Frontal cortex (tissue), 4 donors: ENCODE measurements around the gene EMD. TPM values are rescaled to one million over a fixed set of nuclear protein-coding genes. Genes with fewer than 3 reads are reported as not detected.
"Not testable (repeated sequence)": the region's sequence is repeated elsewhere in the genome, so short reads cannot be mapped to it uniquely, and the experiment has no call there.

Experiments used
- DNase-seq, 2 donors: peaks; one replicate each; pipeline ENCODE4 v3.0.0; 2012; ENCODE audit warnings: low spot score in 2 of 2
- FAIRE-seq: peaks from 2 replicates; lab custom pipeline; 2012; peaks lifted over from hg19 to GRCh38; lab: Jason Lieb, UNC
- total RNA-seq: library from RNA; depleted of rRNA; stranded (reverse); fragments of >200 nt; gene quantifications from one replicate; pipeline ENCODE4 v1.2.3, GENCODE V29; 2014
- donor health status: control.
- donor health status: control.
- donor health status: control.

Gene EMD
- total RNA-seq, 1 donor from 2014 or later, result 13.9 TPM

DNA sequence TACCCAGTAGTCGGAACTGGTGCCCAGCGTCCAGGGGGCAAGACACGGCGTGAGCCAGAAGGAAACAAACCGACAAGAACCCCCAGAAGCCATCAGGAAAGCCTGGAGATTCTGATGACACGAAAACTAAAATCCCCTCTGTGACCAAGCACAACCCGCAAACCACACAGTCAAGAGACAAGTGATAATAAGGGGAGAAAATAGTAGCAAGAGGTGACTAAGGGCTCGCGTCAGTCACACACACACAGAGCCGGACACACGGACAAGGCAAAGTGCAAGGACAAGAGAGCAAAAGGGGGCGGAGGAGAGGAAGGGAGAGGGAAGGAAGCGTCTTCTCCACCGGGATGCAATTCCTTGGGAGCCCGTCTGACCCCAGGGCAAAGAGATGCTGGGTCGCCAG, 9.6 kb downstream of the EMD start:
- not testable (repeated sequence) for FAIRE-seq

GRCh38 chrX:154389812-154390747, 11.0 kb downstream of the EMD start:
- not testable (repeated sequence) for DNase-seq, FAIRE-seq

More for the DNA sequence above, 9.6 kb downstream of the EMD start:
- DNase-seq, result not testable (repeated sequence)

- DNase-seq, FAIRE-seq: not testable (repeated sequence)
Observed at GRCh38 chrX:154396363-154396762, 17.3 kb downstream of the EMD start.

GRCh38 chrX:154396973-154397887, 18.1 kb downstream of the EMD start:
- FAIRE-seq (no peak), DNase-seq (peak in 1 of 2 donors; percentile 53)

DNA sequence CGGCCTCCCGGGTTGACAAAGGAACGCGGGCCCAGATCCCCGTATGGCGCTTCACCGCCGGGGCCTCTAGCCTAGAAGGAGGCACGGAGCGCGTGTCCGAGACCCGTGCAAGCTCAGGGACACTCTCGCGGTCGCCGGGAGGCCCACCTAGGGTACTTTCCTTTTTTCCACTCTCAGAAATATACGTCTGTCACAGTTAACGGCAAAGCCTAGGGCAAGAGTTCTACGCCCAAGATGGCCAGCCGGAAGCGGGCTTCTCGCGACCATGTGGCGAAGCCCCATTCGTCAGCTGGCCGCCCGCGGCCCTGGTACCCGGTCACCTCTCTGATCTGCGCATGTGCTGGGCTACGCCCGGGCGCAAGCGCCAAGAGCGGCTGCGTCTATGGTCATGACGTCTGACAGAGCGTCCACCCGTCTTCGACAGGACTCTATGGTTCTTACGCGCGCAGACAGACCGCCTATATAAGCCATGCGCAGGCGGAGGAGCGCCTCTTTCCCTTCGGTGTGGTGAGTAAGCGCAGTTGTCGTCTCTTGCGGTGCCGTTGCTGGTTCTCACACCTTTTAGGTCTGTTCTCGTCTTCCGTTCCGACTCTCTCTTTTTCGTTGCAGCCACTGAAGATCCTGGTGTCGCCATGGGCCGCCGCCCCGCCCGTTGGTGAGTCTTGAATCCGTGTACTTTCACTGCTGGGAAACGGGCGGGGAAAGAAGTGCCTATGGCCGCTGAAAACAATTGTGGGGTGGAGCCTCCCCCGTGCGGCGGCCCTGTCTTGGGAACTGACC, 19.0 kb downstream of the EMD start, which contains the start of gene RPL10:
Gene RPL10, plus strand, starts transcription at position 490 of the 780 bp plus-strand sequence. Its CDS starts 143 bp downstream, at position 633.
- peak; percentile 87 to 88 for DNase-seq
- FAIRE-seq, result no peak

DNA sequence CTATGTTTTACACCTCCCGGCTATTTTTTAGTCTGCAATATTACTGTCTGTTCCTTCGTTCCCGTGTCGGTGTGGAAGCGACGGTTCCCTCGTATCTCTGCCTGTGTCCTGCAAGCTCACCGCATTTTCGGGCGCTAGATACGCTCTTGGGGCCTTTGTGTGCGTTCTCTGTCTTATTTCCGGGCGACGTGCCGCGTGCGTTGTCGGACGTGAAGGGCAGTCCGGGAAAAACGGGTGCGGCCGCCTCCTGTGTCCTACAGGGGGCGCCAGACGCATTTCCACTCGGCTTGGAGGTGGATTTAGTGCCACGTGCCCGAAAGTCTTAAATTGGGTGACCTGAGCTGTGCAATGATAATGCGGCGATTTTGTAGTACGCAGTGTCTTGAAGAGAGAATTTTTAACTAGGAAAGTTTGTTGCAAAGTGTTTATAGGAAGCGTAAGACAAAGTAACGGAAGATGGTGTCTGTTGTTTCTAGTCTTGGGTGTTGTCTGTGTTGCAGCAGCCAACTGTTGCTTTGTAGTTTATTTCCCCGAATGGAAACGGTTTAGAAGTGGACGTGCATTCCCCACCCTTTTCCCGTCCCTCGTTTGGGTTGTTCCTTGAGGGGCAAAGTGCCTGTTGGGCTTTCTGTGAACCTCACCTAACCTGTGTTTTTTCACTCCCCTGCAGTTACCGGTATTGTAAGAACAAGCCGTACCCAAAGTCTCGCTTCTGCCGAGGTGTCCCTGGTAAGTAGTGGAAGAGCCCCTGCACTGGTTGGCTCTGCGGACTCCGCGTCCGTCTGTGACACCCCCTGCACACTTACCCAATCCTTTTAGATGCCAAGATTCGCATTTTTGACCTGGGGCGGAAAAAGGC, 19.8 kb downstream of the EMD start:
- FAIRE-seq (no peak), DNase-seq (peak; percentile 60 to 61)

GRCh38 chrX:154399527-154400368, 20.7 kb downstream of the EMD start:
- DNase-seq, result no peak
- FAIRE-seq, result no peak

DNA sequence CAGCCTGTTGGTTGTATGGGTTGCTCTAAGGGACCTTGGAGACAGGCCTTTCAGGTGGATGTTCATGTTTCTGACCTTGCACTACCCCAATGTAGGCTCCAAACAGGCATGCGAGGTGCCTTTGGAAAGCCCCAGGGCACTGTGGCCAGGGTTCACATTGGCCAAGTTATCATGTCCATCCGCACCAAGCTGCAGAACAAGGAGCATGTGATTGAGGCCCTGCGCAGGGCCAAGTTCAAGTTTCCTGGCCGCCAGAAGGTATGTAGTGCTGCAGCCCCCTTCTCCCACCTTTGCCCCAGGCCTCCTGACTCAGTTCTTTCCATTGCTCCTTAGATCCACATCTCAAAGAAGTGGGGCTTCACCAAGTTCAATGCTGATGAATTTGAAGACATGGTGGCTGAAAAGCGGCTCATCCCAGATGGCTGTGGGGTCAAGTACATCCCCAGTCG, 21.3 kb downstream of the EMD start:
- DNase-seq, FAIRE-seq: not testable (repeated sequence)

- DNase-seq, result no peak
- no peak for FAIRE-seq
Observed at GRCh38 chrX:154401045-154401799, 22.1 kb downstream of the EMD start.

DNA sequence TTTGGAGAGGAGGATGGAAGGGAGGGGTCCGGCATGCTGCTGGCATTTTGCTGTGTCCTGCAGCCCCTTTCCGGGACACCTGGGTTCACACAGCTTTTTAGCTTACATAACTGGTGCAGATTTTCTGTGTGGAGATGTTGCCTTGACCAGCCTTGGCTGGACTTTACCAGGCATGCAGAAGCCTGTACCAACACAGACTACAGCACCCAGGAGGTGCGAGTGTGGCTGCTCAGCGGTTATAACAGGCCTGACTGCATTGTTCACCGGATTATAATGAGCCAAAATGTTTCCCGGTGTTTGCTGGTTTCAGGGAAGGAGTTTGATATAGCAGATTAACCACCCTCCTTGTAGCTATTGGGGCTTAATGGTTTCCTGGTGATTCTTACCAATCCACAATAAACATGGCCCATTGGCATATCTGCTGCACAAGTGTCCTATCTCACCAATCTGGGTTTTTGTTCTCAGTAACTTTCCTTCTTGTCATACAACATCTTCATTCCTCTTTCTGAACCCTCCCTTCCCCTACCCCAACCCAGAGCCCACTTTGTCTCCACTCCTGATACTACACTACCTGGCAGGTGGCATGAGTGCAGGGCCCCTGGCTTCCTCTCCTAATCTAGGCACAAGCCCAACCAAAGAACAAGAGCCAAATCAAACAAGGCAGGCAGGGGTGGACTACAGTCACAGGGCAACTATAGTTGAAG, 23.0 kb downstream of the EMD start:
- DNase-seq (no peak), FAIRE-seq (no peak)

- DNase-seq, result no peak
- no peak for FAIRE-seq
Observed at GRCh38 chrX:154402622-154403127, 23.6 kb downstream of the EMD start.

- no peak for FAIRE-seq
Observed at GRCh38 chrX:154403192-154403591, 24.1 kb downstream of the EMD start.

GRCh38 chrX:154403858-154404257, 24.8 kb downstream of the EMD start:
- no peak for DNase-seq
- no peak for FAIRE-seq

More at GRCh38 chrX:154403192-154403591, 24.1 kb downstream of the EMD start:
- no peak for DNase-seq

DNA sequence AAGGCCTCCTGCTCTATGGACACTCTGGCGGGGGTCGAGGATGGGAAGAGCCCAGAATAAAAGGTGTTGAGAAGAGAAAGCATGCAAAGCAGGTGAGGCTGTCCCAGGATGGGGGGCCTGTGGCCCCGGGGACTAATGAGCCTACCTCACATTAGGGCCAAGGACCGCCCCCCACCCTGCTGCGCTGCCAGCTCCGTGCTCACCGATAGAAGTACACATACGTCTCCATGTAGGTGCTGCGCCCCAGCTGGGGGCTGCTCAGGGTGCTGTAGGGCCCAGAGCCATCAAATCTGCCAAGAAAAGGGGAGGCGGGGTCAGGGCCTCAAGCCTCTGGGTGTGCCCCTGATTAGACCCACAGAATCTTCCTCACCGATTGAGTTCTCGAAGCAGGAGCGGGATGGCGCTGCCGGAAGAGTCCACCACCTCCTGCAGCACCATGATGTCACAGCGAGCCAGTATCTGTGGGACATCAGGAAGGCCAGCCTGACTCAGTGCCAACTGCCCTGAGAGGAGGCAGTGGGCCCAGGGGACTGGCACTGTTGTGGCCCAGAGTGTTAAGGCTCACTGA, 25.6 kb downstream of the EMD start:
- DNase-seq (no peak), FAIRE-seq (no peak)

GRCh38 chrX:154408659-154409221, 29.6 kb downstream of the EMD start:
- FAIRE-seq (no peak), DNase-seq (no peak)
